GM12892 (cell line): Measurements from ENCODE around the gene PDE6B.

Source experiments
- POLR2A ChIP-seq: IDR thresholded peaks from 2 replicates; pipeline ENCODE4 v1.6.1; 2011; ENCODE audit warnings: low read depth, low read length, control low read depth
- TAF1 ChIP-seq: IDR thresholded peaks from 2 replicates; pipeline ENCODE4 v1.6.1; 2011; ENCODE audit warnings: low read depth, mild to moderate bottlenecking, control low read depth, low read length, borderline replicate concordance

DNA sequence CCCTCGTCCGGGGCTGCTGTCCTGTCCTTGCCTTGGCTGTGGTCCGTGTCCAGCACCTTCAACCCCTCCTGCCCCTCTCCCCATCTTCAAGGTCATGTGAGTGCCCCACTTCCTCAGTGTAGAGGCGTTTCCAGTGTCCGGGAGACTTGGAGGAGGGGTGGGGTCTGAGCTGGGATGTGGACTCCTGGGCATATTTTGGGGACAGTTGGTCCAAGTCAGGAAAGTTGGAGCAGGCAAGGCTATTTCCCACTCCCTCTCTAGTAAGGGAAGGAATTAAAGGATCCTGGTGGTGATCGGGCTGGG, 83.2 kb downstream of the PDE6B start:
- no peak for TF ChIP-seq POLR2A
- TF ChIP-seq TAF1 = no peak
